HEK293 (cell line): ENCODE measurements around the gene MVK.

Experiments
- CTCF ChIA-PET: fragments of 350-600 bp; formaldehyde crosslinking; extraction: SDS; loops from one replicate; lab custom pipeline; 2021; ENCODE audit warnings: antibody characterized with exemption; lab: Yijun Ruan, JAX
- POLR2A ChIA-PET: fragments of 300-600 bp; formaldehyde crosslinking; extraction: SDS; loops from one replicate; lab custom pipeline; 2020; ENCODE audit warnings: antibody characterized with exemption, inconsistent platforms; lab: Yijun Ruan, JAX
- H3K27ac ChIP-seq: fragments of 200-500 bp; sonication (Bioruptor generic); 2 replicates; pipeline ENCODE4 v1.5.1; 2014; ENCODE audit warnings: low read depth, low read length, control low read depth, inconsistent platforms; ENCODE audit errors: extremely low read depth
- H3K36me3 ChIP-seq, 2 experiments: fragments of 200-500 bp in 1 of 2; sonication (Bioruptor generic) in 1 of 2; 1 replicate in 1 of 2; 2 replicates in 1 of 2; pipeline ENCODE4 v1.5.1; 2014 to 2017; ENCODE audit warnings: inconsistent platforms in 2 of 2, low read length in 2 of 2; ENCODE audit not compliant: control insufficient read depth in 2 of 2, insufficient read depth in 1 of 2
- H3K4me1 ChIP-seq: fragments of 200-500 bp; sonication (Bioruptor generic); 2 replicates; pipeline ENCODE4 v1.5.1; 2014; ENCODE audit warnings: mild to moderate bottlenecking, low read length, inconsistent platforms; ENCODE audit not compliant: control insufficient read depth, insufficient read depth
- H3K4me3 ChIP-seq: 2 replicates; pipeline ENCODE4 v1.5.1; 2011; ENCODE audit warnings: low read depth, mild to moderate bottlenecking, control low read depth, low read length, moderate library complexity
- H3K9me3 ChIP-seq: fragments of 200-500 bp; sonication (Bioruptor generic); 2 replicates; pipeline ENCODE4 v1.5.1; 2014; ENCODE audit warnings: low read depth, low read length, inconsistent platforms; ENCODE audit not compliant: control insufficient read depth, insufficient read depth
- ATF2 ChIP-seq: fragments of 450-650 bp; formaldehyde crosslinking; IDR thresholded peaks from 2 replicates; pipeline ENCODE4 v1.5.1; 2016; ENCODE audit warnings: missing biosample characterization, missing genetic modification characterization, low read depth
- BCL11A ChIP-seq: fragments of 450-650 bp; formaldehyde crosslinking; IDR thresholded peaks from 2 replicates; pipeline ENCODE4 v1.5.1; 2016; ENCODE audit warnings: low read depth, missing biosample characterization, missing genetic modification characterization
- KLF10 ChIP-seq: fragments of 450-650 bp; IDR thresholded peaks from 2 replicates; pipeline ENCODE4 v1.5.1; 2018; ENCODE audit warnings: missing biosample characterization, mild to moderate bottlenecking, missing genetic modification characterization
- KLF7 ChIP-seq: fragments of 450-650 bp; formaldehyde crosslinking; IDR thresholded peaks from 2 replicates; pipeline ENCODE4 v1.5.1; 2016; ENCODE audit warnings: missing biosample characterization, missing genetic modification characterization, borderline replicate concordance
- SALL2 ChIP-seq: fragments of 450-650 bp; formaldehyde crosslinking; IDR thresholded peaks from 2 replicates; pipeline ENCODE4 v1.5.0; 2017; ENCODE audit warnings: missing biosample characterization, mild to moderate bottlenecking, missing genetic modification characterization, borderline replicate concordance
- SCRT1 ChIP-seq: fragments of 450-650 bp; formaldehyde crosslinking; IDR thresholded peaks from 2 replicates; pipeline ENCODE4 v1.5.1; 2016; ENCODE audit warnings: missing biosample characterization, missing genetic modification characterization, borderline replicate concordance
- SP3 ChIP-seq: fragments of 450-650 bp; formaldehyde crosslinking; IDR thresholded peaks from 2 replicates; pipeline ENCODE4 v1.5.1; 2016; ENCODE audit warnings: missing biosample characterization, missing genetic modification characterization
- SP7 ChIP-seq: fragments of 450-650 bp; formaldehyde crosslinking; IDR thresholded peaks from 2 replicates; pipeline ENCODE4 v1.5.1; 2016; ENCODE audit warnings: missing biosample characterization, missing genetic modification characterization
- ZBTB21 ChIP-seq: fragments of 450-650 bp; formaldehyde crosslinking; IDR thresholded peaks from 2 replicates; pipeline ENCODE4 v1.5.1; 2017; ENCODE audit warnings: missing biosample characterization, missing genetic modification characterization
- ZBTB48 ChIP-seq: fragments of 450-650 bp; formaldehyde crosslinking; IDR thresholded peaks from 2 replicates; pipeline ENCODE4 v1.5.1; 2016; ENCODE audit warnings: missing biosample characterization, missing genetic modification characterization
- ZBTB6 ChIP-seq: fragments of 450-650 bp; formaldehyde crosslinking; IDR thresholded peaks from 2 replicates; pipeline ENCODE4 v1.5.1; 2017; ENCODE audit warnings: missing biosample characterization, missing genetic modification characterization
- ZBTB7A ChIP-seq: fragments of 450-650 bp; formaldehyde crosslinking; IDR thresholded peaks from 2 replicates; pipeline ENCODE4 v1.5.1; 2016; ENCODE audit warnings: low read depth, missing biosample characterization, missing genetic modification characterization
- ZFHX2 ChIP-seq: fragments of 450-650 bp; formaldehyde crosslinking; conservative IDR thresholded peaks from 2 replicates; pipeline ENCODE4 v1.5.1; 2016; ENCODE audit warnings: missing biosample characterization, missing genetic modification characterization
- ZNF138 ChIP-seq: fragments of 450-650 bp; formaldehyde crosslinking; IDR thresholded peaks from 2 replicates; pipeline ENCODE4 v1.5.1; 2016; ENCODE audit warnings: missing biosample characterization, missing genetic modification characterization, borderline replicate concordance
- ZNF169 ChIP-seq: fragments of 450-650 bp; formaldehyde crosslinking; IDR thresholded peaks from 2 replicates; pipeline ENCODE4 v1.5.1; 2016; ENCODE audit warnings: missing biosample characterization, missing genetic modification characterization
- ZNF223 ChIP-seq: fragments of 450-650 bp; formaldehyde crosslinking; IDR thresholded peaks from 2 replicates; pipeline ENCODE4 v1.5.1; 2016; ENCODE audit warnings: missing biosample characterization, missing genetic modification characterization
- ZNF239 ChIP-seq: fragments of 450-650 bp; formaldehyde crosslinking; IDR thresholded peaks from 2 replicates; pipeline ENCODE4 v1.5.1; 2016; ENCODE audit warnings: missing biosample characterization, missing genetic modification characterization
- ZNF24 ChIP-seq: fragments of 450-650 bp; formaldehyde crosslinking; IDR thresholded peaks from 2 replicates; pipeline ENCODE4 v1.5.1; 2016; ENCODE audit warnings: missing biosample characterization, missing genetic modification characterization
- ZNF335 ChIP-seq: fragments of 450-650 bp; formaldehyde crosslinking; conservative IDR thresholded peaks from 2 replicates; pipeline ENCODE4 v1.5.1; 2016; ENCODE audit warnings: missing biosample characterization, missing genetic modification characterization
- ZNF391 ChIP-seq: fragments of 450-650 bp; formaldehyde crosslinking; IDR thresholded peaks from 2 replicates; pipeline ENCODE4 v1.5.1; 2016; ENCODE audit warnings: low read depth, missing biosample characterization, missing genetic modification characterization, borderline replicate concordance
- ZNF548 ChIP-seq: fragments of 450-650 bp; formaldehyde crosslinking; IDR thresholded peaks from 2 replicates; pipeline ENCODE4 v1.5.1; 2016; ENCODE audit warnings: missing biosample characterization, missing genetic modification characterization
- ZNF549 ChIP-seq: fragments of 450-650 bp; IDR thresholded peaks from 2 replicates; pipeline ENCODE4 v1.5.1; 2018; ENCODE audit warnings: missing biosample characterization, missing genetic modification characterization, mild to moderate bottlenecking, inconsistent platforms, moderate library complexity
- ZNF580 ChIP-seq: fragments of 450-650 bp; formaldehyde crosslinking; IDR thresholded peaks from 2 replicates; pipeline ENCODE4 v1.5.1; 2016; ENCODE audit warnings: missing biosample characterization, missing genetic modification characterization
- ZNF610 ChIP-seq: fragments of 450-650 bp; formaldehyde crosslinking; IDR thresholded peaks from 2 replicates; pipeline ENCODE4 v1.5.1; 2016; ENCODE audit warnings: missing biosample characterization, missing genetic modification characterization, borderline replicate concordance
- ZNF629 ChIP-seq: fragments of 450-650 bp; formaldehyde crosslinking; IDR thresholded peaks from 2 replicates; pipeline ENCODE4 v1.5.1; 2017; ENCODE audit warnings: missing biosample characterization, missing genetic modification characterization
- ZNF747 ChIP-seq: fragments of 450-650 bp; formaldehyde crosslinking; IDR thresholded peaks from 2 replicates; pipeline ENCODE4 v1.5.1; 2016; ENCODE audit warnings: missing biosample characterization, missing genetic modification characterization
- ZNF768 ChIP-seq: fragments of 450-650 bp; formaldehyde crosslinking; IDR thresholded peaks from 2 replicates; pipeline ENCODE4 v1.5.1; 2018; ENCODE audit warnings: missing biosample characterization, mild to moderate bottlenecking, missing genetic modification characterization
- ZNF777 ChIP-seq: fragments of 450-650 bp; formaldehyde crosslinking; IDR thresholded peaks from 2 replicates; pipeline ENCODE4 v1.5.1; 2017; ENCODE audit warnings: missing biosample characterization, missing genetic modification characterization, borderline replicate concordance
- ZNF792 ChIP-seq: fragments of 450-650 bp; formaldehyde crosslinking; IDR thresholded peaks from 2 replicates; pipeline ENCODE4 v1.5.1; 2016; ENCODE audit warnings: missing biosample characterization, missing genetic modification characterization
- ZNF843 ChIP-seq: fragments of 450-650 bp; formaldehyde crosslinking; IDR thresholded peaks from 2 replicates; pipeline ENCODE4 v1.5.1; 2016; ENCODE audit warnings: missing biosample characterization, missing genetic modification characterization
- ZSCAN5A ChIP-seq: fragments of 450-650 bp; formaldehyde crosslinking; IDR thresholded peaks from 2 replicates; pipeline ENCODE4 v1.5.1; 2016; ENCODE audit warnings: missing biosample characterization, missing genetic modification characterization
- ZXDB ChIP-seq: fragments of 450-650 bp; formaldehyde crosslinking; IDR thresholded peaks from 2 replicates; pipeline ENCODE4 v1.5.1; 2016; ENCODE audit warnings: missing biosample characterization, missing genetic modification characterization

The MVK gene

GRCh38 chr12:109573029-109573913, at the start of gene MVK, which contains the start of gene MMAB:
Gene MVK, plus strand, starts transcription at chr12:109573794. Its CDS starts 1,029 bp downstream, at chr12:109574823.
Gene MMAB, minus strand, starts transcription at chr12:109573504. Its CDS starts 24 bp downstream, at chr12:109573480.
- Histone ChIP-seq H3K36me3 (peaks cover 15 to 39% of the 10 kb centered on the region in 2 experiments; a peak in 2 of 3 replicates), H3K4me3 (peak within 1 kb of the TSS; percentile 78), H3K9me3 (no peaks in the 10 kb centered on the region), H3K27ac (peak within 1 kb of the TSS; percentile 80), H3K4me1 (no peaks in the 10 kb centered on the region)
- ChIA-PET POLR2A (interaction anchor here (0.8 to 2.8 kb wide), 10 partner anchors 11 to 96 kb away, joined by 3 to 15 read pairs (median 4); partner anchors contain the start of genes KCTD10 and UBE3B), CTCF (interaction anchor here (0.6 to 1.6 kb wide), 7 partner anchors 24 to 232 kb away, joined by 3 to 8 read pairs (median 5); no protein-coding TSS in a partner anchor)
- TF ChIP-seq ZNF548 (no peak), ZXDB (tag by site-specific recombination) (peak; percentile 96), ZFHX2 (tag by site-specific recombination) (peak; percentile 72), SCRT1 (tag by site-specific recombination) (peak; percentile 8; the same call in 1 of the 2 replicates), SP7 (tag by site-specific recombination) (peak; percentile 94), ZNF239 (tag by site-specific recombination) (peak; percentile 58; the same call in 1 of the 2 replicates), ZNF610 (peak; percentile 87), SP3 (tag by site-specific recombination) (peak; percentile 91), ZNF843 (peak; percentile 77), ZNF768 (no peak), ZNF747 (tag by site-specific recombination) (no peak), SALL2 (tag by site-specific recombination) (no peak), ZNF169 (tag by site-specific recombination) (no peak), ZNF792 (tag by site-specific recombination) (0 out of 2 replicates have a peak, but pooled peaks have one; percentile 44), KLF10 (0 out of 2 replicates have a peak, but pooled peaks have one; percentile 50), ZNF138 (no peak), ZNF335 (tag by site-specific recombination) (peak; percentile 90), ZBTB7A (tag by site-specific recombination) (peak; percentile 42; the same call in 1 of the 2 replicates), ATF2 (tag by site-specific recombination) (peak; percentile 99), ZBTB21 (tag by site-specific recombination) (peak; percentile 100), ZBTB48 (tag by site-specific recombination) (peak; percentile 69), ZBTB6 (tag by site-specific recombination) (peak; percentile 34; the same call in 1 of the 2 replicates), ZSCAN5A (tag by site-specific recombination) (peak; percentile 98; the same call in 1 of the 2 replicates), BCL11A (tag by site-specific recombination) (peak; percentile 56; the same call in 1 of the 2 replicates), KLF7 (tag by site-specific recombination) (peak; percentile 45; the same call in 1 of the 2 replicates), ZNF777 (tag by site-specific recombination) (peak; percentile 91; the same call in 1 of the 2 replicates), ZNF629 (peak; percentile 100), ZNF549 (tag by site-specific recombination) (no peak), ZNF24 (tag by site-specific recombination) (peak; percentile 90), ZNF391 (peak; percentile 96), ZNF223 (tag by site-specific recombination) (0 out of 2 replicates have a peak, but pooled peaks have one; percentile 30), ZNF580 (tag by site-specific recombination) (peak; percentile 94)
